GM23338 (cell line): ENCODE data around the gene NOX1. TPM values are rescaled to one million over a fixed set of nuclear protein-coding genes. Genes with fewer than 3 reads are reported as not detected.

Experiments
- ATAC-seq: fragments of 200-7000 bp; cut with Tn5 transposase; 3 replicates; pipeline ENCODE4 v1.9.1; 2020
- DNase-seq: peaks from one replicate; pipeline ENCODE4 v3.0.0-alpha.2; 2015; ENCODE audit warnings: low spot score
- H2AFZ ChIP-seq: fragments of 200-600 bp; sonication (generic); 2 replicates; pipeline ENCODE4 v1.8.0; 2016; ENCODE audit warnings: antibody characterized with exemption, mild to moderate bottlenecking, moderate library complexity
- H3F3A ChIP-seq: fragments of 200-600 bp; sonication (generic); replicated peaks from 2 replicates; pipeline ENCODE4 v1.8.0; 2017; ENCODE audit warnings: antibody characterized with exemption, mixed run types, low read depth
- H3K27ac ChIP-seq: fragments of 200-600 bp; sonication (generic); 2 replicates; pipeline ENCODE4 v1.6.1; 2016; ENCODE audit warnings: low read depth
- H3K27me3 ChIP-seq: fragments of 200-600 bp; sonication (generic); 2 replicates; pipeline ENCODE4 v1.8.0; 2016; ENCODE audit warnings: mild to moderate bottlenecking, mixed run types, moderate library complexity; ENCODE audit not compliant: insufficient read depth
- H3K36me3 ChIP-seq: fragments of 200-600 bp; sonication (generic); 2 replicates; pipeline ENCODE4 v1.8.0; 2016; ENCODE audit warnings: mild to moderate bottlenecking; ENCODE audit not compliant: insufficient read depth
- H3K4me1 ChIP-seq: fragments of 200-600 bp; sonication (generic); 2 replicates; pipeline ENCODE4 v1.8.0; 2016; ENCODE audit warnings: mild to moderate bottlenecking, moderate library complexity; ENCODE audit not compliant: insufficient read depth
- H3K4me2 ChIP-seq: fragments of 200-600 bp; sonication (generic); 2 replicates; pipeline ENCODE4 v1.7.1; 2017; ENCODE audit warnings: mixed run types
- H3K4me3 ChIP-seq: fragments of 200-600 bp; sonication (generic); 2 replicates; pipeline ENCODE4 v1.6.1; 2016; ENCODE audit warnings: mixed run types
- H3K79me2 ChIP-seq: fragments of 200-600 bp; sonication (generic); replicated peaks from 2 replicates; pipeline ENCODE4 v1.8.0; 2017; ENCODE audit warnings: mild to moderate bottlenecking; ENCODE audit not compliant: insufficient read depth
- H3K9me2 ChIP-seq: fragments of 200-600 bp; sonication (generic); 2 replicates; pipeline ENCODE4 v1.8.0; 2017; ENCODE audit not compliant: insufficient read depth
- H4K20me1 ChIP-seq: fragments of 200-600 bp; sonication (generic); replicated peaks from 2 replicates; pipeline ENCODE4 v1.8.0; 2017; ENCODE audit warnings: mild to moderate bottlenecking; ENCODE audit not compliant: insufficient read depth
- H3K27ac Mint-ChIP-seq: 2 replicates; pipeline ENCODE4 v1.8.0; 2020; ENCODE audit warnings: inconsistent platforms, mild to moderate bottlenecking, moderate library complexity, mixed read lengths
- H3K27me3 Mint-ChIP-seq: 3 replicates; pipeline ENCODE4 v1.8.0; 2022; ENCODE audit warnings: low read depth, mild to moderate bottlenecking, moderate library complexity, mixed read lengths, inconsistent platforms; ENCODE audit not compliant: insufficient read depth, poor library complexity
- H3K36me3 Mint-ChIP-seq: 3 replicates; pipeline ENCODE4 v1.8.0; 2021; ENCODE audit warnings: low read depth, mild to moderate bottlenecking, inconsistent platforms, moderate library complexity, mixed read lengths
- H3K4me1 Mint-ChIP-seq: 3 replicates; pipeline ENCODE4 v1.8.0; 2020; ENCODE audit warnings: mild to moderate bottlenecking, inconsistent platforms, mixed read lengths
- H3K4me3 Mint-ChIP-seq: 3 replicates; pipeline ENCODE4 v1.8.0; 2021; ENCODE audit warnings: moderate library complexity, mild to moderate bottlenecking, inconsistent platforms, mixed read lengths
- H3K9me3 Mint-ChIP-seq: 3 replicates; pipeline ENCODE4 v1.8.0; 2020; ENCODE audit warnings: moderate library complexity, mild to moderate bottlenecking, inconsistent platforms, mixed read lengths
- EZH2 ChIP-seq: fragments of 200-600 bp; sonication (generic); IDR thresholded peaks from one replicate; pipeline ENCODE4 v1.8.0; 2017; ENCODE audit warnings: antibody characterized with exemption, mild to moderate bottlenecking, low read depth; ENCODE audit not compliant: unreplicated experiment
- EZH2phosphoT487 ChIP-seq: fragments of 200-600 bp; sonication (generic); IDR thresholded peaks from one replicate; pipeline ENCODE4 v1.8.1; 2018; ENCODE audit warnings: antibody characterized with exemption; ENCODE audit not compliant: unreplicated experiment
- JUNB ChIP-seq: IDR thresholded peaks from one replicate; pipeline ENCODE4 v1.6.1; 2016; ENCODE audit warnings: antibody characterized with exemption; ENCODE audit not compliant: unreplicated experiment
- POLR2AphosphoS5 ChIP-seq: IDR thresholded peaks from 2 replicates; pipeline ENCODE4 v1.6.1; 2016; ENCODE audit warnings: antibody characterized with exemption, low read depth
- STAT1 ChIP-seq: IDR thresholded peaks from one replicate; pipeline ENCODE4 v1.6.1; 2016; ENCODE audit warnings: antibody characterized with exemption; ENCODE audit not compliant: unreplicated experiment
- polyA plus RNA-seq: library from polyadenylated mRNA; unstranded; fragments of >200 nt; fragmentation: Nextera tagmentation; extraction: Ambion mirVana; gene quantifications from 2 replicates; pipeline ENCODE4 v1.2.1, GENCODE V29; 2016
- total RNA-seq: library from RNA; depleted of rRNA; stranded (reverse); fragments of >200 nt; shearing (Covaris generic); gene quantifications from 2 replicates; pipeline ENCODE4 v1.2.3, GENCODE V29; 2014
- TF ChIP-seq, protein P1 (sequence below): IDR thresholded peaks from 2 replicates; pipeline ENCODE4 v1.6.1; 2016; ENCODE audit warnings: antibody characterized with exemption
- TF ChIP-seq, protein P2 (sequence below), 2 experiments: fragments of 200-600 bp in 1 of 2; sonication (generic) in 1 of 2; conservative IDR thresholded peaks; 2 replicates each; pipeline versions ENCODE4 v1.5.1 to v1.6.1; 2016 to 2017; ENCODE audit warnings: antibody characterized with exemption in 2 of 2, low read depth in 2 of 2, mild to moderate bottlenecking in 2 of 2, moderate library complexity in 1 of 2
- TF ChIP-seq, protein P3 (sequence below): fragments of 250-450 bp; sonication (Bioruptor Pico); IDR thresholded peaks from 2 replicates; pipeline ENCODE4 v1.5.0; 2020; ENCODE audit warnings: mild to moderate bottlenecking, moderate library complexity

Gene NOX1
- total and polyA plus RNA-seq, 2 experiments from 2014 or later = 0.31 TPM; not detected in 1

DNA sequence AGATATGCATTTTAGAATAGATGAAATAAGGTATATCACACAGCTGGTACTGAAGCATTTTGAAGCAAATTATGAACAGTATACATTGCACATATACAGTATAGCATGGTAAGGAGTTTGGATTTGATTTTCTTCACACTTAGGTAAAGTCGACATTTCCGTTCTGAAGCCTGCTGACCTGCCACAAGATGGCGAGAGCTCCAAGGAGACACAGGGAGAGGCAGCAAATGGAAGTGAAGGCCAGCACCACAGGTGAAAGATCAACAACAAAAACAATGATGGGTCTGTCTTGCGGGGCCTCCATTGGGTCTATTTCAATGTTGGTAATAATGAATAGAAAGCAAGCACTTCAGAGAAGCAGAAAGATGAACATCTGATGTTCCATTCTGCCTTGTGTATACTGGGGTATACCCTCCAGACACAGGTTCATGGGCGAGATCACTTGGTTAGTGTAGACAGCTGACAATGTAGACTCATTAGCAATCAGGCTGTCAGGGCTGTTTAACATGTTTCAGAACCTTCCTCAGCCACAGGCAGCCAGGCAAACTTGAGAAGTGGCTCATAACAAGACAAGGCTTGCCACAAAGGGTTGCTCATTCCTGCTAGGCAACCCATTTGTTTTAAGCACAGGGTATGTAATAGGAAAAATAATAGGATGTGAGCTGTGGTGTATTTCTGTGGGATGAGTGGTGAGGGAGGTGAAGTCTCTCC is 21.4 kb upstream of the NOX1 start:
- Mint-ChIP-seq H3K4me3 (no peak overlapping the region), H3K4me1 (peaks cover 5% of the 10 kb centered on the region; the same call in 1 of the 3 replicates), H3K9me3 (no peaks in the 10 kb centered on the region), H3K36me3 (no peaks in the 10 kb centered on the region), H3K27ac (no peak overlapping the region), H3K27me3 (peaks cover 2% of the 10 kb centered on the region)
- no peaks in the 10 kb centered on the region for H3K36me3 ChIP-seq
- H3F3A ChIP-seq = no peaks in the 10 kb centered on the region
- no peaks in the 10 kb centered on the region for H4K20me1 ChIP-seq
- peak overlapping the region; percentile 70; the same call in 1 of the 2 replicates for H2AFZ ChIP-seq
- H3K4me2 ChIP-seq = no peak overlapping the region
- no peaks in the 10 kb centered on the region for H3K79me2 ChIP-seq
- no peak overlapping the region for H3K27ac ChIP-seq
- H3K4me1 ChIP-seq = no peaks in the 10 kb centered on the region
- H3K9me2 ChIP-seq = no peaks in the 10 kb centered on the region
- DNase-seq (peak; percentile 70), ATAC-seq (peak; percentile 75)
- TF ChIP-seq, protein P1, sequence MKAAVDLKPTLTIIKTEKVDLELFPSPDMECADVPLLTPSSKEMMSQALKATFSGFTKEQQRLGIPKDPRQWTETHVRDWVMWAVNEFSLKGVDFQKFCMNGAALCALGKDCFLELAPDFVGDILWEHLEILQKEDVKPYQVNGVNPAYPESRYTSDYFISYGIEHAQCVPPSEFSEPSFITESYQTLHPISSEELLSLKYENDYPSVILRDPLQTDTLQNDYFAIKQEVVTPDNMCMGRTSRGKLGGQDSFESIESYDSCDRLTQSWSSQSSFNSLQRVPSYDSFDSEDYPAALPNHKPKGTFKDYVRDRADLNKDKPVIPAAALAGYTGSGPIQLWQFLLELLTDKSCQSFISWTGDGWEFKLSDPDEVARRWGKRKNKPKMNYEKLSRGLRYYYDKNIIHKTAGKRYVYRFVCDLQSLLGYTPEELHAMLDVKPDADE = no peak
- TF ChIP-seq JUNB = no peak
- TF ChIP-seq EZH2phosphoT487 = no peak
- TF ChIP-seq, protein P2, sequence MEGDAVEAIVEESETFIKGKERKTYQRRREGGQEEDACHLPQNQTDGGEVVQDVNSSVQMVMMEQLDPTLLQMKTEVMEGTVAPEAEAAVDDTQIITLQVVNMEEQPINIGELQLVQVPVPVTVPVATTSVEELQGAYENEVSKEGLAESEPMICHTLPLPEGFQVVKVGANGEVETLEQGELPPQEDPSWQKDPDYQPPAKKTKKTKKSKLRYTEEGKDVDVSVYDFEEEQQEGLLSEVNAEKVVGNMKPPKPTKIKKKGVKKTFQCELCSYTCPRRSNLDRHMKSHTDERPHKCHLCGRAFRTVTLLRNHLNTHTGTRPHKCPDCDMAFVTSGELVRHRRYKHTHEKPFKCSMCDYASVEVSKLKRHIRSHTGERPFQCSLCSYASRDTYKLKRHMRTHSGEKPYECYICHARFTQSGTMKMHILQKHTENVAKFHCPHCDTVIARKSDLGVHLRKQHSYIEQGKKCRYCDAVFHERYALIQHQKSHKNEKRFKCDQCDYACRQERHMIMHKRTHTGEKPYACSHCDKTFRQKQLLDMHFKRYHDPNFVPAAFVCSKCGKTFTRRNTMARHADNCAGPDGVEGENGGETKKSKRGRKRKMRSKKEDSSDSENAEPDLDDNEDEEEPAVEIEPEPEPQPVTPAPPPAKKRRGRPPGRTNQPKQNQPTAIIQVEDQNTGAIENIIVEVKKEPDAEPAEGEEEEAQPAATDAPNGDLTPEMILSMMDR (conservative IDR thresholded peaks at IDR 0.05; ENCODE audit: low read depth in 2 of 2) = peak; percentile 63 to 78
- H3K4me3 ChIP-seq = no peak overlapping the region
- no peaks in the 10 kb centered on the region for H3K27me3 ChIP-seq

DNA sequence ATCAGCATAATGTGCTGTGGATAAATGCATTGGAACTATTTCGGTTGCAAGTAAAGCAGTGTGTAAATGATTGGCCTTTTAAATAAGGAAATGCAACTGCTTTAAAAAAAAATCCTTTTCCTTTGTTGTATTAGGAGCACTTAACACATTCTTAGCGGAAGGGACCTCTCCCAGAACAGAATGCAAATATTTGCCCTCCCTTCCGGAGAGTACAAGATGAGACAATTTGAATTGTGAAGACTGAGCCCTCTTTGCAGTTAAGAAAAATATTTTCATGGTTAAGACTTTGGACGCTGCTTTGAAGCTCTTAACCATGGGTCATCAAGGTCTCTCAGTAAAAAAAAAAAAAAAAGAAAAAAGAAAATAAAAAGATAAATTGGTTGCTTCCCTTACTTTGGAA is 9.5 kb upstream of the NOX1 start:
- no peaks in the 10 kb centered on the region for H3K27me3 ChIP-seq
- Mint-ChIP-seq H3K27me3 (no peaks in the 10 kb centered on the region), H3K27ac (no peak overlapping the region), H3K9me3 (no peaks in the 10 kb centered on the region), H3K36me3 (no peaks in the 10 kb centered on the region), H3K4me1 (peaks cover 3% of the 10 kb centered on the region; the same call in 2 of the 3 replicates), H3K4me3 (no peak overlapping the region)
- no peak for ATAC-seq
- no peaks in the 10 kb centered on the region for H3K9me2 ChIP-seq
- H3K4me1 ChIP-seq = no peaks in the 10 kb centered on the region
- no peaks in the 10 kb centered on the region for H4K20me1 ChIP-seq
- H3K79me2 ChIP-seq = no peaks in the 10 kb centered on the region
- DNase-seq = peak; percentile 15
- H3K27ac ChIP-seq = no peak overlapping the region
- peak overlapping the region; percentile 11; the same call in 1 of the 2 replicates for H2AFZ ChIP-seq
- H3K4me3 ChIP-seq = no peak overlapping the region
- H3F3A ChIP-seq = no peaks in the 10 kb centered on the region
- H3K4me2 ChIP-seq = no peak overlapping the region
- no peaks in the 10 kb centered on the region for H3K36me3 ChIP-seq
- TF ChIP-seq, protein P3, sequence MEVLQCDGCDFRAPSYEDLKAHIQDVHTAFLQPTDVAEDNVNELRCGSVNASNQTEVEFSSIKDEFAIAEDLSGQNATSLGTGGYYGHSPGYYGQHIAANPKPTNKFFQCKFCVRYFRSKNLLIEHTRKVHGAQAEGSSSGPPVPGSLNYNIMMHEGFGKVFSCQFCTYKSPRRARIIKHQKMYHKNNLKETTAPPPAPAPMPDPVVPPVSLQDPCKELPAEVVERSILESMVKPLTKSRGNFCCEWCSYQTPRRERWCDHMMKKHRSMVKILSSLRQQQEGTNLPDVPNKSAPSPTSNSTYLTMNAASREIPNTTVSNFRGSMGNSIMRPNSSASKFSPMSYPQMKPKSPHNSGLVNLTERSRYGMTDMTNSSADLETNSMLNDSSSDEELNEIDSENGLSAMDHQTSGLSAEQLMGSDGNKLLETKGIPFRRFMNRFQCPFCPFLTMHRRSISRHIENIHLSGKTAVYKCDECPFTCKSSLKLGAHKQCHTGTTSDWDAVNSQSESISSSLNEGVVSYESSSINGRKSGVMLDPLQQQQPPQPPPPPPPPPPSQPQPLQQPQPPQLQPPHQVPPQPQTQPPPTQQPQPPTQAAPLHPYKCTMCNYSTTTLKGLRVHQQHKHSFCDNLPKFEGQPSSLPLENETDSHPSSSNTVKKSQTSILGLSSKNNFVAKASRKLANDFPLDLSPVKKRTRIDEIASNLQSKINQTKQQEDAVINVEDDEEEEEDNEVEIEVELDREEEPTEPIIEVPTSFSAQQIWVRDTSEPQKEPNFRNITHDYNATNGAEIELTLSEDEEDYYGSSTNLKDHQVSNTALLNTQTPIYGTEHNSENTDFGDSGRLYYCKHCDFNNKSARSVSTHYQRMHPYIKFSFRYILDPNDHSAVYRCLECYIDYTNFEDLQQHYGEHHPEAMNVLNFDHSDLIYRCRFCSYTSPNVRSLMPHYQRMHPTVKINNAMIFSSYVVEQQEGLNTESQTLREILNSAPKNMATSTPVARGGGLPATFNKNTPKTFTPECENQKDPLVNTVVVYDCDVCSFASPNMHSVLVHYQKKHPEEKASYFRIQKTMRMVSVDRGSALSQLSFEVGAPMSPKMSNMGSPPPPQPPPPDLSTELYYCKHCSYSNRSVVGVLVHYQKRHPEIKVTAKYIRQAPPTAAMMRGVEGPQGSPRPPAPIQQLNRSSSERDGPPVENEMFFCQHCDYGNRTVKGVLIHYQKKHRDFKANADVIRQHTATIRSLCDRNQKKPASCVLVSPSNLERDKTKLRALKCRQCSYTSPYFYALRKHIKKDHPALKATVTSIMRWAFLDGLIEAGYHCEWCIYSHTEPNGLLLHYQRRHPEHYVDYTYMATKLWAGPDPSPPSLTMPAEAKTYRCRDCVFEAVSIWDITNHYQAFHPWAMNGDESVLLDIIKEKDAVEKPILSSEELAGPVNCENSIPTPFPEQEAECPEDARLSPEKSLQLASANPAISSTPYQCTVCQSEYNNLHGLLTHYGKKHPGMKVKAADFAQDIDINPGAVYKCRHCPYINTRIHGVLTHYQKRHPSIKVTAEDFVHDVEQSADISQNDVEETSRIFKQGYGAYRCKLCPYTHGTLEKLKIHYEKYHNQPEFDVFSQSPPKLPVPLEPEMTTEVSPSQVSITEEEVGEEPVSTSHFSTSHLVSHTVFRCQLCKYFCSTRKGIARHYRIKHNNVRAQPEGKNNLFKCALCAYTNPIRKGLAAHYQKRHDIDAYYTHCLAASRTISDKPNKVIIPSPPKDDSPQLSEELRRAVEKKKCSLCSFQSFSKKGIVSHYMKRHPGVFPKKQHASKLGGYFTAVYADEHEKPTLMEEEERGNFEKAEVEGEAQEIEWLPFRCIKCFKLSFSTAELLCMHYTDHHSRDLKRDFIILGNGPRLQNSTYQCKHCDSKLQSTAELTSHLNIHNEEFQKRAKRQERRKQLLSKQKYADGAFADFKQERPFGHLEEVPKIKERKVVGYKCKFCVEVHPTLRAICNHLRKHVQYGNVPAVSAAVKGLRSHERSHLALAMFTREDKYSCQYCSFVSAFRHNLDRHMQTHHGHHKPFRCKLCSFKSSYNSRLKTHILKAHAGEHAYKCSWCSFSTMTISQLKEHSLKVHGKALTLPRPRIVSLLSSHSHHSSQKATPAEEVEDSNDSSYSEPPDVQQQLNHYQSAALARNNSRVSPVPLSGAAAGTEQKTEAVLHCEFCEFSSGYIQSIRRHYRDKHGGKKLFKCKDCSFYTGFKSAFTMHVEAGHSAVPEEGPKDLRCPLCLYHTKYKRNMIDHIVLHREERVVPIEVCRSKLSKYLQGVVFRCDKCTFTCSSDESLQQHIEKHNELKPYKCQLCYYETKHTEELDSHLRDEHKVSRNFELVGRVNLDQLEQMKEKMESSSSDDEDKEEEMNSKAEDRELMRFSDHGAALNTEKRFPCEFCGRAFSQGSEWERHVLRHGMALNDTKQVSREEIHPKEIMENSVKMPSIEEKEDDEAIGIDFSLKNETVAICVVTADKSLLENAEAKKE (CRISPR knock-in tag) = no peak
- TF ChIP-seq JUNB (no peak), EZH2 (no peak), EZH2phosphoT487 (no peak), STAT1 (no peak), POLR2AphosphoS5 (no peak)
- TF ChIP-seq, protein P1 = no peak
